Measurements from ENCODE around the gene OR1F1. TPM values are rescaled to one million over a fixed set of nuclear protein-coding genes. Genes with fewer than 3 reads are reported as not detected.
A peak's percentile ranks its signal among the peaks of the same experiment; 100 is the strongest.
"Not testable (repeated sequence)": the region's sequence is repeated elsewhere in the genome, so short reads cannot be mapped to it uniquely, and the experiment has no call there.

The OR1F1 gene
- total RNA-seq, 4 donors from 2014 or later = not detected

DNA sequence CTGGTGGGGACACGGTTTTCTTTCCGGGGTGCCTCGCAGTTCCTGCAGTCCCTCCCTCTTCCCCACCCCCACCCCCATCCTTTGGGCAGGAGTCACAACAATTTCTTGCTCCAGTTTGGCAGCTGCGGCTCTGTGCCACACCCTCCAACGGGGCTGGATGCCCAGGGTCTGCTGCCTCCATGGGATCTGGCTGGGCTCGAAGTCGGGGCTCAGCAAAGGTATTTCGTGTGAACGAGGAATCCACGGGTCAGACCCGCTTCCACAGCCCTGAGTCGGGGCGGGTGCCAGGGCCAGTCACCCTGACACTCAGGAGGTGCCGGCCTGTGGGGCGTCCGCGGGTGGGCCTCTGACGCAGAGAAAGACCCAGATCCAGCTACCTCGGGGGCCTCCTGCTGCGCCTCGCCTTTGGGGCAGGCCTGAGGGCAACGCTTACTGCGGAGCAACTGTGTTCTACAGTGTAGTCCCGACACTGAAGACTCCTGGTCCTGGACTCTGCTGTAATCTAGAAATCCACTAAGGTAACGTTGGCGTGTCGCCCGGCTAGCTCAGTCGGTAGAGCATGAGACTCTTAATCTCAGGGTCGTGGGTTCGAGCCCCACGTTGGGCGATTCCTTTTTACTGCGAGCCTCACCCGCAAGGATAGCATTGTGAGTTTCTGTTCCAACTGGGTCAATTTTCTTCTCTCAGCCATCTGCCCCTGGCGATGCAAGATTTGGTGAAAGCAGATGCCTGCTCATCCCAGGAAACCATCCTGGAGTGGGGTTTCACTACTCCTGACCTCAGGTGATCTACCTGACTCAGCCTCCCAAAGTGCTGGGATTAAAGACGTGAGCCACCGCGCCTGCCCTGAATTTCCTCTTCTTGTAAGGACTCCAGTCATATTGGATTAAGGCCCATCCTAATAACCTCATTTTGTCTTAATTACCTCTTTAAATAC is 12.6 kb upstream of the OR1F1 start:
- Histone ChIP-seq H3K27ac (no peak overlapping the region), H3K4me1 (peaks cover 0 to 33% (median 6%) of the 10 kb centered on the region in 3 donors), H3K4me3 (no peak overlapping the region), H3K27me3 (peaks cover 100% of the 10 kb centered on the region), H3K36me3 (no peaks in the 10 kb centered on the region), H3K9me3 (no peaks in the 10 kb centered on the region)
- TF ChIP-seq POLR2AphosphoS5 (IDR thresholded peaks at IDR 0.05) = no peak
- no peak for TF ChIP-seq POLR2A (IDR thresholded peaks at IDR 0.05)
- TF ChIP-seq EP300 (IDR thresholded peaks at IDR 0.05) = no peak
- no peak for TF ChIP-seq CTCF (IDR thresholded peaks at IDR 0.05)
- 33 to 42% methylated on average over 4 to 6 of the region's 39 CpGs for WGBS, 2 donors (ENCODE audit: low coverage in 1 of 2)
- no peak for ATAC-seq

DNA sequence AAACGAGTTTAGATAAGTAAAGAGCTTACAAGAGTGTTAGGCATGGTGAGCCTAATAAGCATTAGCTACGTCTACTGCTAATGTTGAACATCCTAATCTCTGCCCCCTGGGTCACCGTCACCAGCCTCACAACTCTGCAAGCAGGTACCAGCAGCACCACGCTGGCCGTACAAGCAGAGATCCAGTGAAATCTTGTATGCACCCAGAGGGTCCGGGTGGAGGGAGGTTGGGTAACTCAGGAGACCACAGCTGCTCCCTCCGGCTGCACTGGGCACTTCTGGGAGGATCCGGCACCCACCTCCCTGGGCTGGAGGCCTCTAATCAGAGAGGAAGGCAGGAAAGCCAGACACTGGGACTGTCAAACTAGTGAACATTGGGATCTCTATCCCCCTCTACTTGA is 8.4 kb upstream of the OR1F1 start:
- no peaks in the 10 kb centered on the region for H3K36me3 ChIP-seq
- peaks cover 100% of the 10 kb centered on the region for H3K27me3 ChIP-seq
- H3K27ac ChIP-seq = no peak overlapping the region
- TF ChIP-seq CTCF (IDR thresholded peaks at IDR 0.05) (no peak), EP300 (IDR thresholded peaks at IDR 0.05) (no peak), POLR2AphosphoS5 (IDR thresholded peaks at IDR 0.05) (no peak), POLR2A (IDR thresholded peaks at IDR 0.05) (no peak)
- H3K9me3 ChIP-seq = no peaks in the 10 kb centered on the region
- H3K4me1 ChIP-seq = peaks cover 0 to 28% (median 9%) of the 10 kb centered on the region in 3 donors
- H3K4me3 ChIP-seq = no peak overlapping the region
- no peak for ATAC-seq
- WGBS, 2 donors (ENCODE audit: low coverage in 1 of 2) = 40 to 73% methylated on average over 2 of the region's 8 CpGs

GRCh38 chr16:3180445-3180878 is 7.5 kb upstream of the OR1F1 start:
- Histone ChIP-seq H3K27me3 (peaks cover 100% of the 10 kb centered on the region), H3K4me1 (peaks cover 0 to 21% (median 9%) of the 10 kb centered on the region in 3 donors), H3K36me3 (no peaks in the 10 kb centered on the region), H3K27ac (no peak overlapping the region), H3K4me3 (no peak overlapping the region), H3K9me3 (no peaks in the 10 kb centered on the region)
- no peak for ATAC-seq
- 11 to 69% methylated on average over 11 to 20 of the region's 21 CpGs for WGBS, 2 donors (ENCODE audit: low coverage in 1 of 2)
- no peak for TF ChIP-seq EP300 (IDR thresholded peaks at IDR 0.05)
- TF ChIP-seq POLR2A (IDR thresholded peaks at IDR 0.05) = no peak
- no peak for TF ChIP-seq POLR2AphosphoS5 (IDR thresholded peaks at IDR 0.05)
- TF ChIP-seq CTCF (IDR thresholded peaks at IDR 0.05) = no peak

GRCh38 chr16:3182293-3182607 is 5.8 kb upstream of the OR1F1 start:
- ATAC-seq, H3K9me3 ChIP-seq, H3K4me3 ChIP-seq, H3K27ac ChIP-seq, H3K36me3 ChIP-seq: not testable (repeated sequence)
- peaks cover 100% of the 10 kb centered on the region for H3K27me3 ChIP-seq
- H3K4me1 ChIP-seq = peaks cover 0 to 20% (median 9%) of the 10 kb centered on the region in 3 donors
- 29% methylated on average over 8 of the region's 8 CpGs; no CpG with 5 or more reads in 1 of the 2 donors for WGBS, 2 donors (ENCODE audit: low coverage in 1 of 2)

- peaks cover 100% of the 10 kb centered on the region for H3K27me3 ChIP-seq
- no peaks in the 10 kb centered on the region for H3K9me3 ChIP-seq
- H3K4me1 ChIP-seq = peaks cover 0 to 20% (median 9%) of the 10 kb centered on the region in 3 donors
- H3K36me3 ChIP-seq = no peaks in the 10 kb centered on the region
- peak in 1 of 4 experiments; percentile 31 for TF ChIP-seq CTCF (IDR thresholded peaks at IDR 0.05)
- TF ChIP-seq EP300 (IDR thresholded peaks at IDR 0.05) = no peak
- peak overlapping the region in 1 of 2 donors; percentile 25 for H3K4me3 ChIP-seq
- no peak for ATAC-seq
- H3K27ac ChIP-seq = no peak overlapping the region
- WGBS, 2 donors (ENCODE audit: low coverage in 1 of 2) = 2% methylated on average over 17 of the region's 72 CpGs; no CpG with 5 or more reads in 1 of the 2 donors
Measured at GRCh38 chr16:3182608-3183444, 5.2 kb upstream of the OR1F1 start.
